GM12892 (cell line): ENCODE data around the gene GRK3.

Experiments
- POLR2A ChIP-seq: IDR thresholded peaks from 2 replicates; pipeline ENCODE4 v1.6.1; 2011; ENCODE audit warnings: low read depth, low read length, control low read depth
- POLR2AphosphoS5 ChIP-seq: IDR thresholded peaks from 2 replicates; pipeline ENCODE4 v1.6.1; 2011; ENCODE audit warnings: low read depth, low read length, control low read depth

GRCh38 chr22:25542720-25543402 is 21.6 kb upstream of the GRK3 start:
- TF ChIP-seq POLR2AphosphoS5 (no peak), POLR2A (no peak)
